Naive B cell (primary cell): Measurements from ENCODE around the gene OR5L1. TPM values are rescaled to one million over a fixed set of nuclear protein-coding genes. Genes with fewer than 3 reads are reported as not detected.

Experiments used
- polyA plus RNA-seq, 6 donors: library from polyadenylated mRNA; unstranded; fragments of 300-500 nt; fragmentation: Illumina TruSeq; gene quantifications; one replicate each; pipeline ENCODE4 v1.2.3, GENCODE V29; 2021; ENCODE audit warnings: low read depth in 6 of 6

OR5L1 gene
- polyA plus RNA-seq, 6 donors from 2014 or later: not detected

Other genes with a start within 250 kb of the OR5L1 start
- gene OR4C16, start 239.2 kb upstream of the OR5L1 start, polyA plus RNA-seq: not detected
- not detected for gene OR4C11, start 203.7 kb upstream of the OR5L1 start, polyA plus RNA-seq
- not detected for gene OR4P4, start 176.3 kb upstream of the OR5L1 start, polyA plus RNA-seq
- not detected for gene OR4S2, start 163.0 kb upstream of the OR5L1 start, polyA plus RNA-seq
- gene OR4C6, start 149.2 kb upstream of the OR5L1 start, polyA plus RNA-seq: not detected
- gene OR5D13, start 37.9 kb upstream of the OR5L1 start, polyA plus RNA-seq: not detected
- gene OR5D14, start 15.8 kb upstream of the OR5L1 start, polyA plus RNA-seq: not detected
- gene OR5D18, start 8.3 kb downstream of the OR5L1 start, polyA plus RNA-seq: not detected
- gene OR5L2, start 15.9 kb downstream of the OR5L1 start, polyA plus RNA-seq: not detected
- gene OR5D16, start 27.4 kb downstream of the OR5L1 start, polyA plus RNA-seq: not detected
- not detected for gene TRIM51, start 71.9 kb downstream of the OR5L1 start, polyA plus RNA-seq
- gene OR5W2, start 103.2 kb downstream of the OR5L1 start, polyA plus RNA-seq: not detected
- gene OR5I1, start 125.0 kb downstream of the OR5L1 start, polyA plus RNA-seq: not detected
- not detected for gene OR10AG1, start 158.6 kb downstream of the OR5L1 start, polyA plus RNA-seq
- not detected for gene OR5F1, start 183.3 kb downstream of the OR5L1 start, polyA plus RNA-seq
- gene OR5AS1, start 216.3 kb downstream of the OR5L1 start, polyA plus RNA-seq: not detected